DND-41 (cell line): ENCODE measurements around the gene MVP.

Experiments
- ATAC-seq: fragments of 200-7000 bp; cut with Tn5 transposase; 3 replicates; pipeline ENCODE4 v1.9.1; 2021; ENCODE audit warnings: low read depth; ENCODE audit not compliant: insufficient read depth
- DNase-seq: peaks from one replicate; pipeline ENCODE4 v3.0.0-alpha.2; 2020
- H2AFZ ChIP-seq: 2 replicates; pipeline ENCODE4 v1.6.0; 2012; ENCODE audit warnings: low read depth, low read length
- H3K27ac ChIP-seq: 2 replicates; pipeline ENCODE4 v1.5.1; 2012; ENCODE audit warnings: low read length, inconsistent platforms
- H3K27me3 ChIP-seq: fragments of 200-600 bp; sonication (generic); 2 replicates; pipeline ENCODE4 v1.6.0; 2012; ENCODE audit warnings: low read length, mild to moderate bottlenecking, inconsistent platforms; ENCODE audit not compliant: insufficient read depth, poor library complexity
- H3K36me3 ChIP-seq: 2 replicates; pipeline ENCODE4 v1.5.1; 2012; ENCODE audit warnings: low read length, inconsistent platforms; ENCODE audit not compliant: insufficient read depth
- H3K4me1 ChIP-seq: 2 replicates; pipeline ENCODE4 v1.5.1; 2012; ENCODE audit warnings: mild to moderate bottlenecking, low read length; ENCODE audit not compliant: insufficient read depth
- H3K4me2 ChIP-seq: 2 replicates; pipeline ENCODE4 v1.6.0; 2012; ENCODE audit warnings: mild to moderate bottlenecking, moderate library complexity, low read length, inconsistent platforms; ENCODE audit not compliant: insufficient read depth
- H3K4me3 ChIP-seq, 2 experiments: fragments of 200-600 bp in 1 of 2; shearing (Covaris generic) in 1 of 2; 2 replicates each; pipeline ENCODE4 v1.5.1; 2012 to 2016; ENCODE audit warnings: inconsistent platforms in 2 of 2, low read length in 2 of 2, mild to moderate bottlenecking in 2 of 2, low read depth in 1 of 2, moderate library complexity in 1 of 2
- H3K79me2 ChIP-seq: 2 replicates; pipeline ENCODE4 v1.6.0; 2012; ENCODE audit warnings: low read length, inconsistent platforms; ENCODE audit not compliant: insufficient read depth
- H3K9ac ChIP-seq: 2 replicates; pipeline ENCODE4 v1.6.0; 2012; ENCODE audit warnings: low read depth, mild to moderate bottlenecking, inconsistent platforms, low read length, moderate library complexity
- H3K9me3 ChIP-seq: 2 replicates; pipeline ENCODE4 v1.5.1; 2012; ENCODE audit warnings: low read length, moderate library complexity, mild to moderate bottlenecking, inconsistent platforms; ENCODE audit not compliant: insufficient read depth, severe bottlenecking
- H4K20me1 ChIP-seq: 2 replicates; pipeline ENCODE4 v1.6.0; 2012; ENCODE audit warnings: low read length; ENCODE audit not compliant: insufficient read depth
- EZH2 ChIP-seq: IDR thresholded peaks from 3 replicates; pipeline ENCODE4 v1.6.1; 2012; ENCODE audit warnings: borderline replicate concordance, low read depth, mild to moderate bottlenecking, moderate library complexity, low read length, inconsistent platforms; ENCODE audit not compliant: severe bottlenecking
- TF ChIP-seq, protein P1 (sequence below): IDR thresholded peaks from 2 replicates; pipeline ENCODE4 v1.5.1; 2012; ENCODE audit warnings: borderline replicate concordance, low read length, moderate library complexity, mild to moderate bottlenecking; ENCODE audit not compliant: poor library complexity, severe bottlenecking; ENCODE audit errors: extremely low read depth

The MVP gene

DNA sequence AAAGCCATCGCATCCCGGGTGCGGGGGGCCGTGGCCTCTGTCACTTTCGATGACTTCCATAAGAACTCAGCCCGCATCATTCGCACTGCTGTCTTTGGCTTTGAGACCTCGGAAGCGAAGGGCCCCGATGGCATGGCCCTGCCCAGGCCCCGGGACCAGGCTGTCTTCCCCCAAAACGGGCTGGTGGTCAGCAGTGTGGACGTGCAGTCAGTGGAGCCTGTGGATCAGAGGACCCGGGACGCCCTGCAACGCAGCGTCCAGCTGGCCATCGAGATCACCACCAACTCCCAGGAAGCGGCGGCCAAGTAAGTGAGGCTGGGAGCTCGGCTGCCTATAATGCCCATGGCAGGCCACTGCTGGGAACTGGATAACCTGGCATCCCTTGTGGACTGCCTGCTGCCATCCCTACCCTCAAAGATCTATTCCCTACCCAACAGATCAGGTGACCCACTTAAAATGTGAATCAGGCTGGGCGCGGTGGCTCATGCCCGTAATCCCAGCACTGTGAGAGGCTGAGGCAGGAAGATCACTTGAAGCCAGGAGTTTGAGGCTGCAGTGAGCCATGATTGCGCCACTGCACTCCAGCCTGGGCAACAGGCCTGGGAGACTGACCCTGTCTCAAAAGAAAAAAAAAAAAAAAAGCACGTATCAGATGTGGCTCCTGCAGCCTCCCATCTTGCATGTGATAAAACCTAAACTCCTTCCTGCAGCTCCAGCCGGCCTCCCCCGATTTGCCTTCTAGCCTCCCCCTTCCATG, 24.5 kb downstream of the MVP start:
- Histone ChIP-seq H3K4me2 (no peak overlapping the region), H3K79me2 (no peaks in the 10 kb centered on the region), H3K4me3 (no peak overlapping the region), H3K27ac (no peak overlapping the region), H3K4me1 (peaks cover 2% of the 10 kb centered on the region; the same call in 1 of the 2 replicates), H3K27me3 (no peaks in the 10 kb centered on the region), H2AFZ (no peak overlapping the region), H3K9ac (no peak overlapping the region), H3K9me3 (no peaks in the 10 kb centered on the region), H3K36me3 (no peaks in the 10 kb centered on the region), H4K20me1 (no peaks in the 10 kb centered on the region)
- ATAC-seq, result no peak
- DNase-seq, result no peak
- no peak for TF ChIP-seq EZH2
- TF ChIP-seq, protein P1, sequence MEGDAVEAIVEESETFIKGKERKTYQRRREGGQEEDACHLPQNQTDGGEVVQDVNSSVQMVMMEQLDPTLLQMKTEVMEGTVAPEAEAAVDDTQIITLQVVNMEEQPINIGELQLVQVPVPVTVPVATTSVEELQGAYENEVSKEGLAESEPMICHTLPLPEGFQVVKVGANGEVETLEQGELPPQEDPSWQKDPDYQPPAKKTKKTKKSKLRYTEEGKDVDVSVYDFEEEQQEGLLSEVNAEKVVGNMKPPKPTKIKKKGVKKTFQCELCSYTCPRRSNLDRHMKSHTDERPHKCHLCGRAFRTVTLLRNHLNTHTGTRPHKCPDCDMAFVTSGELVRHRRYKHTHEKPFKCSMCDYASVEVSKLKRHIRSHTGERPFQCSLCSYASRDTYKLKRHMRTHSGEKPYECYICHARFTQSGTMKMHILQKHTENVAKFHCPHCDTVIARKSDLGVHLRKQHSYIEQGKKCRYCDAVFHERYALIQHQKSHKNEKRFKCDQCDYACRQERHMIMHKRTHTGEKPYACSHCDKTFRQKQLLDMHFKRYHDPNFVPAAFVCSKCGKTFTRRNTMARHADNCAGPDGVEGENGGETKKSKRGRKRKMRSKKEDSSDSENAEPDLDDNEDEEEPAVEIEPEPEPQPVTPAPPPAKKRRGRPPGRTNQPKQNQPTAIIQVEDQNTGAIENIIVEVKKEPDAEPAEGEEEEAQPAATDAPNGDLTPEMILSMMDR, result no peak

DNA sequence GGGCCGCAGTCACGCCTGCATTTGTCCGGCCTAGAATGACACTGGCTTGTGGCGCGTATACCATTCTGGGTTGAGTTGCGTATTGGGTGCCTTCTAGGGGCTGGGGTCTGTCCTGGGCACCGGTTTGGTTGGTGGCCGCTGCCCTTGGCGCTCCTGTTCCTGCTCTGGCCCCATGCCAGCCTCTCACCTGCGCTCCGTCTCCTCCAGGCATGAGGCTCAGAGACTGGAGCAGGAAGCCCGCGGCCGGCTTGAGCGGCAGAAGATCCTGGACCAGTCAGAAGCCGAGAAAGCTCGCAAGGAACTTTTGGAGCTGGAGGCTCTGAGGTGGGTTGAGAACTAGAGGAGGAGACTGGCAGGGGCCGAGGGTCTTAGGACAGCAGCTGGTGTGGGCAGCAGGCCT, 25.4 kb downstream of the MVP start:
- Histone ChIP-seq H3K4me1 (peaks cover 2% of the 10 kb centered on the region; the same call in 1 of the 2 replicates), H3K4me2 (no peak overlapping the region), H3K9ac (no peak overlapping the region), H3K27me3 (no peaks in the 10 kb centered on the region), H3K36me3 (no peaks in the 10 kb centered on the region), H3K79me2 (no peaks in the 10 kb centered on the region), H4K20me1 (no peaks in the 10 kb centered on the region), H3K4me3 (no peak overlapping the region), H2AFZ (no peak overlapping the region), H3K9me3 (no peaks in the 10 kb centered on the region), H3K27ac (no peak overlapping the region)
- DNase-seq (no peak), ATAC-seq (no peak)
- TF ChIP-seq EZH2, result no peak
- TF ChIP-seq, protein P1, result no peak

DNA sequence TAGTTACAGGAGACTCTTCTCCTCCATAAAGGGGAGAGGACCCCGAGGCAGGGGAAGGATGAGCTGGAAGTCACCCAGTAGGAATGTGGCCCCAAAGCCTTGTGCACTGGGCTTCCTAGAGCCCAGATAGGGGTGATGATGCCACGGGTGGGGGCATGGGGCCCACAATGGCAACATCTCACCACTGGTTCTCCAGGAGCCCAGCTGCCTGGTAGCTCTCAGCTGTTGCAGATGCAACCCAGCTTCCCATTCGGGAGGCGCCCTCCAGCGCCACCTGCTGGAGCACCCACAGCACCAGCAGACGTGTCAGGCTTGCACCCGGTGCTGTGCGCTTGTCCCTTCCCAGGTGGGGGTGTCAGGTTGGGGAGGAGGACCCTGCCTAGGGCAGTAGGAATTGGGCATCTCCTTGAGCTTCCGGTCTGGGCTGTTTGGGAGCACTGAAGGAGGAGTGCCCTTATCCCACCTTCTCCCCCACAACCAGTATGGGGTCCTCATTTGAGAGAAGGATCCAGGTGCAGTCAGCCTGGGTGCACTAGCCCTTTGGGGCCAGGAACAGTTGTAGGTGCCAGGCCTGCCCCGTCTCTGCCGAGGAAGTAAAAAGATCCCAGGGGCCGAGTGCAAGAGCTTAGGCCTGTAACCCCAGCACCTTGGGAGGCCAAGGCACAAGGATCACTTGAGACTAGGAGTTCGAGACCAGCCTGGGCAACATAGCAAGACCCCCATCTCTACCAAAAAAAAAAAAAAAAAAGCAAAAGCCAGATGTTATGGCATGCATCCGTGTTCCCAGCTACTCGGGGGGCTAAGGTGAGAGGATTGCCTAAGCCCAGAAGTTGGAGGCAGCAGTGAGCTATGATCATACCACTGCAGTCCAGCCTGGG, 28.4 kb downstream of the MVP start:
- no peaks in the 10 kb centered on the region for H3K36me3 ChIP-seq
- DNase-seq (peak; percentile 82), ATAC-seq (peak; percentile 97)
- TF ChIP-seq, protein P1, result peak; percentile 99
- TF ChIP-seq EZH2, result no peak
- H4K20me1 ChIP-seq, result no peaks in the 10 kb centered on the region
- H3K9ac ChIP-seq, result no peak overlapping the region
- peaks cover 2% of the 10 kb centered on the region; the same call in 1 of the 2 replicates for H3K4me1 ChIP-seq
- H3K4me2 ChIP-seq, result no peak overlapping the region
- no peaks in the 10 kb centered on the region for H3K79me2 ChIP-seq
- no peak overlapping the region for H3K27ac ChIP-seq
- H3K27me3 ChIP-seq, result no peaks in the 10 kb centered on the region
- H2AFZ ChIP-seq, result no peak overlapping the region
- H3K9me3 ChIP-seq, result no peaks in the 10 kb centered on the region
- H3K4me3 ChIP-seq, result no peak overlapping the region
